Large intestine (tissue), 3 donors: ENCODE data around the gene LGR4. TPM values are rescaled to one million over a fixed set of nuclear protein-coding genes. Genes with fewer than 3 reads are reported as not detected.

Source experiments
- DNase-seq, 2 donors: peaks; one replicate each; pipeline versions ENCODE4 v3.0.0 to v3.0.0-alpha.2; 2013
- H3K27ac ChIP-seq: one replicate; pipeline ENCODE4 v1.5.1; 2013; ENCODE audit warnings: low read length
- H3K27me3 ChIP-seq: 2 replicates; pipeline ENCODE4 v1.6.1; 2013; ENCODE audit warnings: low read length; ENCODE audit not compliant: control insufficient read depth, insufficient read depth
- H3K36me3 ChIP-seq: 2 replicates; pipeline ENCODE4 v1.6.1; 2013; ENCODE audit warnings: low read length; ENCODE audit not compliant: control insufficient read depth, insufficient read depth
- H3K4me1 ChIP-seq: one replicate; pipeline ENCODE4 v1.6.1; 2013; ENCODE audit warnings: low read length; ENCODE audit not compliant: control insufficient read depth, insufficient read depth
- H3K4me3 ChIP-seq: one replicate; pipeline ENCODE4 v1.5.1; 2013; ENCODE audit warnings: low read length
- H3K9me3 ChIP-seq: one replicate; pipeline ENCODE4 v1.6.1; 2013; ENCODE audit warnings: mild to moderate bottlenecking, low read depth, low read length, moderate library complexity; ENCODE audit not compliant: control insufficient read depth
- WGBS: methylation state at CpG from one replicate; pipeline ENCODE4 v1.1.5; 2013; ENCODE audit warnings: low lambda C conversion rate; ENCODE audit not compliant: insufficient coverage; 5-methylcytosine and 5-hydroxymethylcytosine counted together
- polyA plus RNA-seq: library from polyadenylated mRNA; unstranded; fragments of 120-200 nt; gene quantifications from one replicate; pipeline ENCODE4 v1.2.1, GENCODE V29; 2013

LGR4 gene
- polyA plus RNA-seq, 1 donor, result 53.2 TPM

GRCh38 chr11:27416568-27417176 is 55.9 kb downstream of the LGR4 start:
- H3K36me3 ChIP-seq, result no peaks in the 10 kb centered on the region
- no peaks in the 10 kb centered on the region for H3K4me1 ChIP-seq
- no peak overlapping the region for H3K27ac ChIP-seq
- no peaks in the 10 kb centered on the region for H3K27me3 ChIP-seq
- WGBS, result 71% methylated on average over 1 of the region's 2 CpGs
- no peaks in the 10 kb centered on the region for H3K9me3 ChIP-seq
- H3K4me3 ChIP-seq, result no peak overlapping the region
- DNase-seq, result no peak

- no peak for DNase-seq
- H3K36me3 ChIP-seq, result peaks cover 3% of the 10 kb centered on the region
- H3K27ac ChIP-seq, result no peak overlapping the region
- no CpG with 5 or more reads among the region's 3 CpGs for WGBS
- no peaks in the 10 kb centered on the region for H3K9me3 ChIP-seq
- H3K4me3 ChIP-seq, result no peak overlapping the region
- H3K4me1 ChIP-seq, result no peaks in the 10 kb centered on the region
- no peaks in the 10 kb centered on the region for H3K27me3 ChIP-seq
These were observed 57.9 kb downstream of the LGR4 start for GRCh38 chr11:27414644-27415043.

GRCh38 chr11:27413218-27413617 is 59.4 kb downstream of the LGR4 start:
- Histone ChIP-seq H3K27ac (no peak overlapping the region), H3K4me3 (no peak overlapping the region), H3K4me1 (no peaks in the 10 kb centered on the region), H3K36me3 (peaks cover 3% of the 10 kb centered on the region), H3K9me3 (no peaks in the 10 kb centered on the region), H3K27me3 (no peaks in the 10 kb centered on the region)
- DNase-seq, result no peak
- no CpG with 5 or more reads among the region's 5 CpGs for WGBS

DNA sequence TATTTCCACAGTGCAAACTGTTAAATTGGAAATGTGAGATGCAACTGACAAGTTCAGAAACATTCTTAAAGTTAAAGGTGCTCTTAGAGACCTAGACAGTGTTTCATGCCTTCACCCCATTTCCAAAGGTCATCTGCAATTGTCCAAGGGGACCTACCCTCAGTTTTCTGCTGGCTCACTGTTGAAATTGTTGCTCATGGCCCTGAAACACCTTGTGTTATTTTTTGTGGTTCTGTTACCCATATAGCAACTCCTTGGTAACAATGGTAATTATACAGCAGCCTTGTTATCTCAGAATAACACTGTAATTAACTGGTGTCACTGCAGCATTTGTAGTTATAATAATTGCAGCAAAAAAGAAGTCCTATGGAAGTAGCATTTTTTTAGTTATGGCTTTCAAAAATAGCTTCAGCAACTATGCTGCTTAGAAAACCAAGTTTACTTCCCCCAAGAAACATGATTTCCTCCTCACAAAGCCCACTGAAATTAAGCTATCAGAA is 60.3 kb downstream of the LGR4 start:
- Histone ChIP-seq H3K4me1 (no peaks in the 10 kb centered on the region), H3K9me3 (no peaks in the 10 kb centered on the region), H3K27ac (no peak overlapping the region), H3K36me3 (peaks cover 3% of the 10 kb centered on the region), H3K4me3 (no peak overlapping the region), H3K27me3 (no peaks in the 10 kb centered on the region)
- DNase-seq, result no peak

DNA sequence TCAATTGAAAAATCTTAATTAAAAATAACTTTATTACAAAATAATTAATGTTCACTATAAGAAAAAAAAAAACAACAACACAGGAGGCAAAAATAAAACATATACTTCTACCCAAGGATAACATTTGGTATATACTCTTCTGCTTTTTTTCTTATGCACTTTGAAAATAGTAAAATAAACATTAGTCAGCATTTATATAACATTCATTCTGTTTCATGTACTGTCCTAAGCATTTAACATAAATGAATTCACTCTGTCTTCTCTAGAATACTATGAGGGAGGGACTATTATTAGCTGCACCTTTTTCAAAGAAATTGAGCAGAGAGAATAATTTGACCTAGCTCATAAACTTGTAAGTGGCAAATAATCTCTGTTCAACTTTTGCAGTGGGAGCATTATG is 61.3 kb downstream of the LGR4 start:
- Histone ChIP-seq H3K36me3 (peaks cover 3% of the 10 kb centered on the region), H3K9me3 (no peaks in the 10 kb centered on the region), H3K4me1 (no peaks in the 10 kb centered on the region), H3K4me3 (no peak overlapping the region), H3K27me3 (no peaks in the 10 kb centered on the region), H3K27ac (no peak overlapping the region)
- DNase-seq, result no peak

DNA sequence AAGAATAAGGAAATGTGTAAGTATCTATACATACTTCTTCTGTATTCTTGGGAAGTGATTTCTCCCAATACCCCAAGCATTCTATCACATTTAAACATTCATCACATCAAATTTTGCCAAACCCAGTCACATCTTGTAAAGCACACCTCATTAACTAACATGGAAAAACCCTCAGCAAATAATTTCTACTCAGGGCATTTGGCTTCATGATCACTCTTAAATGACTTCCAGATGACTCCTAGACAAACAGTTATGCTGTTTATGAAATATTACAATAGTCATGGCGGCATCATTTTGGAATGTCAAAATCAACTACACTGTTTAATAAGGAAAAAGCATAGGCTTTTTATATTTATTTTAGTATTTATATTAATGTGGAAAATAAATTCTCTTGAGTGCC is 62.3 kb downstream of the LGR4 start:
- no peak overlapping the region for H3K27ac ChIP-seq
- H3K27me3 ChIP-seq, result no peaks in the 10 kb centered on the region
- WGBS, result no CpG with 5 or more reads among the region's 1 CpG
- no peak overlapping the region for H3K4me3 ChIP-seq
- no peaks in the 10 kb centered on the region for H3K4me1 ChIP-seq
- DNase-seq, result no peak
- H3K36me3 ChIP-seq, result peaks cover 3% of the 10 kb centered on the region
- no peaks in the 10 kb centered on the region for H3K9me3 ChIP-seq

- no peaks in the 10 kb centered on the region for H3K9me3 ChIP-seq
- H3K36me3 ChIP-seq, result peaks cover 3% of the 10 kb centered on the region
- no peak for DNase-seq
- no peaks in the 10 kb centered on the region for H3K4me1 ChIP-seq
- no peak overlapping the region for H3K27ac ChIP-seq
- no CpG with 5 or more reads among the region's 2 CpGs for WGBS
- H3K4me3 ChIP-seq, result no peak overlapping the region
- H3K27me3 ChIP-seq, result no peaks in the 10 kb centered on the region
These were observed 62.8 kb downstream of the LGR4 start for GRCh38 chr11:27409742-27410141.

DNA sequence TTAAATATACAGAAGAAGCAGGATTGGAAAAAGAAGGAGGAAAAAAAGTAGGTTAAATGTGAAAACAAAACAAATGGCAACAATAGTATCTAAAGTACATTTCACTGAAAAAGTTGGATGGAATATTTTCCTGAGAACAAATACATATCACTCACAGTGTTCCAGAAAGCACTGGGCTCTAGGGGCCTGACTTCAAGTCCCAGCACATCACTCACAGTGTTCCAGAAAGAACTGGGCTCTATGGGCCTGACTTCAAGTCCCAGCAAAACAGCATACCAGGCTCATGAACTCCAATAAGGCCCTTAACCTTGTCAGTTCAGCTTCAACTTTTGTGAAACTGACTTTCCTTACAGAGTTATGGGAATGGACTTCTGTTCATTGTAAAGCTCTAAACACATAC is 63.5 kb downstream of the LGR4 start:
- no peak for DNase-seq
- Histone ChIP-seq H3K4me3 (no peak overlapping the region), H3K4me1 (no peaks in the 10 kb centered on the region), H3K27ac (no peak overlapping the region), H3K36me3 (peaks cover 3% of the 10 kb centered on the region), H3K27me3 (no peaks in the 10 kb centered on the region), H3K9me3 (no peaks in the 10 kb centered on the region)

DNA sequence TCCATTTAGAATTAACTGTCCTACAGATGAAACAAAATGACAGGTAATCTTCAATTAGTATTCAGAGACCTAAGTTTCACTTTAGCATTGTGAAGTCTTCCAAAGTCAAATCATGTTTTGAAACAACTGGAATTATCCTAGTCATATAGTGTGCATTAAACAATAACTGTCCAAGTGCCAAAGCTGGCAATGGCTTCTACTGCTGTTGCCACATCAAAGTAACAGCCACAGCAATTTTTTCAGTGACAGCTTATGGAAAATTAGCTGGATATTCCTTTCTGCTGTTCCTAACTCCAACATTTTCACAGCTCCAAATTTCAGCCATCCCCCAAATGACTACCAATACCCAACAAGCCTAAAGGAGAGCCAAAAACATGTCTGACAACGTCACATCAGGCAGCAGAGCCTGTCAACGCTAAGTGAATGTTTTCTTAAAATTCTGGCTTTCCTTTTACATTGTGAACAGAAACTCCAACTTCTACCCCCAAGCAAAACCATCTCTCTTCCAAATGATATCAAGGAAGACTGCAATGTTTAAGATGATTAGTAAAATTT is 64.3 kb downstream of the LGR4 start:
- no peak overlapping the region for H3K4me3 ChIP-seq
- no peaks in the 10 kb centered on the region for H3K27me3 ChIP-seq
- peaks cover 3% of the 10 kb centered on the region for H3K36me3 ChIP-seq
- no CpG with 5 or more reads among the region's 2 CpGs for WGBS
- H3K27ac ChIP-seq, result no peak overlapping the region
- H3K4me1 ChIP-seq, result no peaks in the 10 kb centered on the region
- no peaks in the 10 kb centered on the region for H3K9me3 ChIP-seq
- DNase-seq, result no peak

- H3K4me1 ChIP-seq, result peaks cover 6% of the 10 kb centered on the region
- 100% methylated on average over 1 of the region's 3 CpGs for WGBS
- DNase-seq, result no peak
These were observed 65.9 kb downstream of the LGR4 start for GRCh38 chr11:27406498-27407354.

More at GRCh38 chr11:27406498-27407354, 65.9 kb downstream of the LGR4 start:
- H3K9me3 ChIP-seq, result no peaks in the 10 kb centered on the region
- no peak overlapping the region for H3K4me3 ChIP-seq
- no peaks in the 10 kb centered on the region for H3K27me3 ChIP-seq
- H3K27ac ChIP-seq, result no peak overlapping the region
- peaks cover 3% of the 10 kb centered on the region for H3K36me3 ChIP-seq
